GM19193 (cell line): Measurements from ENCODE around the gene FKBP10.

Experiments
- POLR2A ChIP-seq: IDR thresholded peaks from 4 replicates; pipeline ENCODE4 v1.6.1; 2011; ENCODE audit not compliant: insufficient read depth, insufficient read length; ENCODE audit errors: extremely low read depth

The FKBP10 gene

GRCh38 chr17:41818024-41818423 is 5.2 kb downstream of the FKBP10 start:
- no peak for TF ChIP-seq POLR2A

- no peak for TF ChIP-seq POLR2A
Measured at GRCh38 chr17:41821776-41822175, 9.0 kb downstream of the FKBP10 start.

GRCh38 chr17:41822216-41823140 is 9.7 kb downstream of the FKBP10 start:
- no peak for TF ChIP-seq POLR2A

- TF ChIP-seq POLR2A = no peak
Measured at GRCh38 chr17:41823141-41823524, 10.3 kb downstream of the FKBP10 start.

- no peak for TF ChIP-seq POLR2A
Measured at GRCh38 chr17:41823580-41823979, 10.8 kb downstream of the FKBP10 start.

GRCh38 chr17:41824086-41824485 is 11.3 kb downstream of the FKBP10 start:
- no peak for TF ChIP-seq POLR2A

GRCh38 chr17:41825175-41825845 is 12.5 kb downstream of the FKBP10 start:
- TF ChIP-seq POLR2A = no peak

GRCh38 chr17:41835214-41835799 is 22.5 kb downstream of the FKBP10 start:
- TF ChIP-seq POLR2A = no peak

- TF ChIP-seq POLR2A = peak; percentile 50
Measured at GRCh38 chr17:41835800-41836549, 23.2 kb downstream of the FKBP10 start, which contains the start of gene NT5C3B. TSS of gene NT5C3B (minus strand) at chr17:41836232. CDS start at chr17:41836193, 39 bp downstream.

GRCh38 chr17:41836550-41837196 is 23.9 kb downstream of the FKBP10 start:
- no peak for TF ChIP-seq POLR2A

GRCh38 chr17:41837761-41838538 is 25.1 kb downstream of the FKBP10 start, which contains the start of gene KLHL10:
TSS of gene KLHL10 (plus strand) at chr17:41837825. CDS start at chr17:41837933, 108 bp downstream.
- no peak for TF ChIP-seq POLR2A

- TF ChIP-seq POLR2A = no peak
Measured at GRCh38 chr17:41844971-41845370, 32.2 kb downstream of the FKBP10 start.

- no peak for TF ChIP-seq POLR2A
Measured at GRCh38 chr17:41848788-41849187, 36.0 kb downstream of the FKBP10 start.
